ENCODE results near the gene OAS1. TPM values are rescaled to one million over a fixed set of nuclear protein-coding genes. Genes with fewer than 3 reads are reported as not detected.
A peak's percentile ranks its signal among the peaks of the same experiment; 100 is the strongest.

The OAS1 gene
- polyA plus RNA-seq, 1 donor (not counting 4 experiments of a cell fraction or from before 2014, with no cell fraction given), result 88.3 TPM

DNA sequence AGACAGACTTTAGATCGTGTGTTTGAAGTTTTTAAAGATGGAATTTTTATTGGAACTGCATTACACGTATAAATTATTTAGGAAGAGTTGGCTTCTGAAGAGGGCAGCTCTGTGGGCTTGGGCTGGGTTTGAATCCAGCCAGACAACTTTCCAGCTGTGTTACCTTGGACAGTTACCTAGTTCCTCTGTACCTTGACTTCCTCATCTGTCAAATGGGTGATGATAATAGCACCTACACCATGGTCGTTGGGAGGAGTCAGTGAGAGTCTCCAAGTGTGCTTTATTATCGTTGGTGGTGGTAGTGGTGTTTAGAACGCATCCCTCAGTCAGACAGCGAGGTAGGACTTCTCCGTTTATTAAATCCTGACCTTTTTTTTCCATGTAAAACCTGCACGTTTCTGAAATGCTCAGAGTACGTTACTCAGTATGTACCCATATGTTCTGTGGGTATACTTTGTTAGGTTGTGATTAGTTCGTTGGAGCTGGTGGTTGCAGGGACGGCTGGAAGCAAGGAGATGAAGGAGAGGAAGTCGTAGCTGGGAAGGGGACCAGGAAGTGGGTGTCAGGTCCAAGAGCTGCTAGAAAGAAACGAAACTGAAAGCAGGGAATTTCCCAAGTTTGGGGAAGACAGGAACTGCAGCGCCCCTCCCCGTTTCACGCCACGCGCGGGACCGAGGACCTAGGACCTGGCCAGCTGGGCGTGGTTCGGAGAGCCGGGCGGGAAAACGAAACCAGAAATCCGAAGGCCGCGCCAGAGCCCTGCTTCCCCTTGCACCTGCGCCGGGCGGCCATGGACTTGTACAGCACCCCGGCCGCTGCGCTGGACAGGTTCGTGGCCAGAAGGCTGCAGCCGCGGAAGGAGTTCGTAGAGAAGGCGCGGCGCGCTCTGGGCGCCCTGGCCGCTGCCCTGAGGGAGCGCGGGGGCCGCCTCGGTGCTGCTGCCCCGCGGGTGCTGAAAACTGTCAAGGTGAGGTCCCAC lies 31.3 kb downstream of the OAS1 start, which contains the start of gene OAS3:
OAS3 (plus strand) TSS at position 734 of the 979 bp plus-strand sequence; CDS start at position 791, 57 bp downstream.
- Histone ChIP-seq H3K36me3 (ENCODE audit: control insufficient read depth in 2 of 2, extremely low read depth in 1 of 2, insufficient read depth in 2 of 2, low read length in 2 of 2) (peaks cover 4 to 16% of the 10 kb centered on the region in 2 experiments), H3K79me2 (ENCODE audit: control insufficient read depth, insufficient read depth, low read length) (peaks cover 37% of the 10 kb centered on the region), H3K27me3 (ENCODE audit: control insufficient read depth, extremely low read depth, insufficient read depth, low read length) (no peaks in the 10 kb centered on the region), H3K9ac (ENCODE audit: control insufficient read depth, extremely low read depth, insufficient read depth, low read length) (peak within 1 kb of the TSS; percentile 88), H3K27ac (ENCODE audit: control insufficient read depth, insufficient read depth, low read length) (peak within 1 kb of the TSS; percentile 70), H3K4me2 (ENCODE audit: control insufficient read depth, extremely low read depth, insufficient read depth, low read depth, low read length) (peak within 1 kb of the TSS; percentile 93), H3K4me3 (ENCODE audit: control insufficient read depth in 2 of 3, extremely low read depth in 1 of 3, insufficient read depth in 2 of 3, low read depth in 1 of 3, low read length in 3 of 3) (peak within 1 kb of the TSS; percentile 66 to 82 (median 76)), H2AFZ (ENCODE audit: control insufficient read depth, low read length) (peak within 1 kb of the TSS; percentile 66), H3K9me1 (ENCODE audit: control insufficient read depth, extremely low read depth, insufficient read depth, low read length) (no peaks in the 10 kb centered on the region), H3K4me1 (ENCODE audit: control insufficient read depth, extremely low read depth, insufficient read depth, low read length) (peaks cover 38% of the 10 kb centered on the region), H4K20me1 (ENCODE audit: control insufficient read depth, extremely low read depth, insufficient read depth, low read length) (no peaks in the 10 kb centered on the region), H3K9me3 (ENCODE audit: control insufficient read depth, low read depth, low read length) (no peaks in the 10 kb centered on the region)
- DNase-seq (ENCODE audit: low read depth, low spot score), result peak; percentile 64
- dilution Hi-C loops (cut with MboI; ENCODE audit: extremely low pct_ligation_motif_present, low sequenced_read_pairs), result no loop called here
- TF ChIP-seq EZH2 (IDR thresholded peaks at IDR 0.05; ENCODE audit: low read length), result no peak
- TF ChIP-seq, protein P1, sequence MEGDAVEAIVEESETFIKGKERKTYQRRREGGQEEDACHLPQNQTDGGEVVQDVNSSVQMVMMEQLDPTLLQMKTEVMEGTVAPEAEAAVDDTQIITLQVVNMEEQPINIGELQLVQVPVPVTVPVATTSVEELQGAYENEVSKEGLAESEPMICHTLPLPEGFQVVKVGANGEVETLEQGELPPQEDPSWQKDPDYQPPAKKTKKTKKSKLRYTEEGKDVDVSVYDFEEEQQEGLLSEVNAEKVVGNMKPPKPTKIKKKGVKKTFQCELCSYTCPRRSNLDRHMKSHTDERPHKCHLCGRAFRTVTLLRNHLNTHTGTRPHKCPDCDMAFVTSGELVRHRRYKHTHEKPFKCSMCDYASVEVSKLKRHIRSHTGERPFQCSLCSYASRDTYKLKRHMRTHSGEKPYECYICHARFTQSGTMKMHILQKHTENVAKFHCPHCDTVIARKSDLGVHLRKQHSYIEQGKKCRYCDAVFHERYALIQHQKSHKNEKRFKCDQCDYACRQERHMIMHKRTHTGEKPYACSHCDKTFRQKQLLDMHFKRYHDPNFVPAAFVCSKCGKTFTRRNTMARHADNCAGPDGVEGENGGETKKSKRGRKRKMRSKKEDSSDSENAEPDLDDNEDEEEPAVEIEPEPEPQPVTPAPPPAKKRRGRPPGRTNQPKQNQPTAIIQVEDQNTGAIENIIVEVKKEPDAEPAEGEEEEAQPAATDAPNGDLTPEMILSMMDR (optimal IDR thresholded peaks at IDR 0.05 in 1 of 3, IDR thresholded peaks at IDR 0.05 in 1 of 3, conservative IDR thresholded peaks at IDR 0.05 in 1 of 3; ENCODE audit: extremely low read depth in 1 of 3, insufficient read depth in 2 of 3, low read length in 3 of 3), result no peak
- FAIRE-seq, result peak; percentile 67

DNA sequence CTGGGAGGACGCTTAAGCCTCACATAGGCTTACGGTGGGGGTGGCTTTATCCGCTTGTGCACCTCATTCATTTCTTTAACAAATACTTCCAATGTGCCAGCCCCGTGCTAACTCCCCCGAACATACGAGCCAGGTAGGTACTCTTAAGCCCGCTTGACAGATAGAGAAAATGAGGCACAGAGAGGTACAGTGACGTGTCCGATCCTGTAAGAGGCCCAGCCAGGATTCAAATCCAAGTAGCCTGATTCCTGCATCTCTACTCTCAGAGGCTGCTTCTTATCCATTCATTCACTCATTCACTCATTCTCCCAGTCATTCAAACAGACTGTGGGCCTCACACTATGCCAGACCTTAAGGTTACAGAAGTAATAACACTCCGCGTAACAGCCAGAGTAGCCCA lies 32.0 kb downstream of the OAS1 start:
- peak overlapping the region; percentile 66 for H2AFZ ChIP-seq (ENCODE audit: control insufficient read depth, low read length)
- H3K27me3 ChIP-seq (ENCODE audit: control insufficient read depth, extremely low read depth, insufficient read depth, low read length), result no peaks in the 10 kb centered on the region
- dilution Hi-C loops (cut with MboI; ENCODE audit: extremely low pct_ligation_motif_present, low sequenced_read_pairs), result no loop called here
- no peaks in the 10 kb centered on the region for H3K9me3 ChIP-seq (ENCODE audit: control insufficient read depth, low read depth, low read length)
- peak overlapping the region; percentile 93 for H3K4me2 ChIP-seq (ENCODE audit: control insufficient read depth, extremely low read depth, insufficient read depth, low read depth, low read length)
- peaks cover 6 to 20% of the 10 kb centered on the region in 2 experiments for H3K36me3 ChIP-seq (ENCODE audit: control insufficient read depth in 2 of 2, extremely low read depth in 1 of 2, insufficient read depth in 2 of 2, low read length in 2 of 2)
- DNase-seq (ENCODE audit: low read depth, low spot score), result no peak
- peak; percentile 41 for FAIRE-seq
- peaks cover 40% of the 10 kb centered on the region for H3K79me2 ChIP-seq (ENCODE audit: control insufficient read depth, insufficient read depth, low read length)
- no peaks in the 10 kb centered on the region for H3K9me1 ChIP-seq (ENCODE audit: control insufficient read depth, extremely low read depth, insufficient read depth, low read length)
- H3K27ac ChIP-seq (ENCODE audit: control insufficient read depth, insufficient read depth, low read length), result peak overlapping the region; percentile 70
- H3K4me3 ChIP-seq (ENCODE audit: control insufficient read depth in 2 of 3, extremely low read depth in 1 of 3, insufficient read depth in 2 of 3, low read depth in 1 of 3, low read length in 3 of 3), result peak overlapping the region; percentile 66 to 82 (median 76)
- H4K20me1 ChIP-seq (ENCODE audit: control insufficient read depth, extremely low read depth, insufficient read depth, low read length), result no peaks in the 10 kb centered on the region
- TF ChIP-seq, protein P1 (optimal IDR thresholded peaks at IDR 0.05 in 1 of 3, IDR thresholded peaks at IDR 0.05 in 1 of 3, conservative IDR thresholded peaks at IDR 0.05 in 1 of 3; ENCODE audit: extremely low read depth in 1 of 3, insufficient read depth in 2 of 3, low read length in 3 of 3), result no peak
- TF ChIP-seq EZH2 (IDR thresholded peaks at IDR 0.05; ENCODE audit: low read length), result no peak
- peak overlapping the region; percentile 88 for H3K9ac ChIP-seq (ENCODE audit: control insufficient read depth, extremely low read depth, insufficient read depth, low read length)
- H3K4me1 ChIP-seq (ENCODE audit: control insufficient read depth, extremely low read depth, insufficient read depth, low read length), result peaks cover 38% of the 10 kb centered on the region
